Duodenal mucosa (tissue), 2 donors: ENCODE results near the gene LYPD8.
"Not testable (repeated sequence)": the region's sequence is repeated elsewhere in the genome, so short reads cannot be mapped to it uniquely, and the experiment has no call there.

Experiments
- H3K27ac ChIP-seq: one replicate; pipeline ENCODE4 v1.7.0; 2013; ENCODE audit warnings: low read depth, low read length
- H3K27me3 ChIP-seq, 2 donors: one replicate each; pipeline ENCODE4 v1.7.0; 2013; ENCODE audit warnings: low read length in 2 of 2, control low read depth in 1 of 2; ENCODE audit not compliant: insufficient read depth in 2 of 2, control insufficient read depth in 1 of 2
- H3K36me3 ChIP-seq, 2 donors: one replicate each; pipeline ENCODE4 v1.7.0; 2013; ENCODE audit warnings: low read length in 2 of 2, control low read depth in 1 of 2; ENCODE audit not compliant: insufficient read depth in 2 of 2, control insufficient read depth in 1 of 2
- H3K4me1 ChIP-seq, 2 donors: one replicate each; pipeline ENCODE4 v1.7.0; 2013; ENCODE audit warnings: low read length in 2 of 2, control low read depth in 1 of 2; ENCODE audit not compliant: insufficient read depth in 2 of 2, control insufficient read depth in 1 of 2
- H3K4me3 ChIP-seq, 2 donors: one replicate each; pipeline ENCODE4 v1.7.0; 2013; ENCODE audit warnings: low read length in 2 of 2, low read depth in 1 of 2
- H3K9ac ChIP-seq, 2 donors: one replicate each; pipeline ENCODE4 v1.7.0; 2013; ENCODE audit warnings: low read length in 2 of 2, low read depth in 1 of 2
- H3K9me3 ChIP-seq, 2 donors: one replicate each; pipeline ENCODE4 v1.7.0; 2013; ENCODE audit warnings: low read length in 2 of 2, control low read depth in 1 of 2; ENCODE audit not compliant: control insufficient read depth in 1 of 2

The LYPD8 gene

GRCh38 chr1:248755517-248755916 lies at the start of gene LYPD8:
Gene LYPD8 (minus strand): TSS chr1:248755759. CDS start chr1:248751081, 4,678 bp downstream.
- H3K4me3 ChIP-seq = no peak within 1 kb of the TSS
- no peaks in the 10 kb centered on the region for H3K27me3 ChIP-seq
- no peaks in the 10 kb centered on the region for H3K36me3 ChIP-seq
- peaks cover 21 to 31% of the 10 kb centered on the region in 2 donors for H3K4me1 ChIP-seq
- no peaks in the 10 kb centered on the region for H3K9me3 ChIP-seq
- no peak within 1 kb of the TSS for H3K9ac ChIP-seq
- H3K27ac ChIP-seq = no peak within 1 kb of the TSS

GRCh38 chr1:248804771-248805681 lies 49.5 kb upstream of the LYPD8 start:
- Histone ChIP-seq H3K27ac (no peak overlapping the region), H3K9ac (no peak overlapping the region), H3K9me3 (no peaks in the 10 kb centered on the region), H3K4me3 (peak overlapping the region; percentile 34 to 35), H3K27me3 (no peaks in the 10 kb centered on the region), H3K36me3 (no peaks in the 10 kb centered on the region), H3K4me1 (peaks cover 35 to 37% of the 10 kb centered on the region in 2 donors)

- H3K36me3 ChIP-seq, H3K27ac ChIP-seq, H3K4me3 ChIP-seq, H3K9ac ChIP-seq, H3K9me3 ChIP-seq, H3K27me3 ChIP-seq: not testable (repeated sequence)
- H3K4me1 ChIP-seq = peaks cover 35 to 37% of the 10 kb centered on the region in 2 donors
These were observed 47.9 kb upstream of the LYPD8 start for GRCh38 chr1:248803501-248803900.

GRCh38 chr1:248802454-248802853 lies 46.9 kb upstream of the LYPD8 start:
- Histone ChIP-seq H3K27ac (no peak overlapping the region), H3K9me3 (no peaks in the 10 kb centered on the region), H3K27me3 (no peaks in the 10 kb centered on the region)

GRCh38 chr1:248800459-248800858 lies 44.9 kb upstream of the LYPD8 start:
- Histone ChIP-seq H3K9ac (no peak overlapping the region), H3K9me3 (no peaks in the 10 kb centered on the region), H3K4me3 (no peak overlapping the region), H3K27me3 (no peaks in the 10 kb centered on the region), H3K36me3 (no peaks in the 10 kb centered on the region), H3K27ac (no peak overlapping the region), H3K4me1 (peaks cover 20 to 21% of the 10 kb centered on the region in 2 donors)

More at GRCh38 chr1:248802454-248802853, 46.9 kb upstream of the LYPD8 start:
- Histone ChIP-seq H3K4me1 (peaks cover 35 to 37% of the 10 kb centered on the region in 2 donors), H3K9ac (no peak overlapping the region), H3K4me3 (no peak overlapping the region), H3K36me3 (no peaks in the 10 kb centered on the region)

- Histone ChIP-seq H3K4me3 (no peak overlapping the region), H3K9me3 (no peaks in the 10 kb centered on the region), H3K36me3 (no peaks in the 10 kb centered on the region), H3K9ac (no peak overlapping the region), H3K4me1 (peaks cover 6 to 8% of the 10 kb centered on the region in 2 donors), H3K27ac (no peak overlapping the region), H3K27me3 (no peaks in the 10 kb centered on the region)
These were observed 43.2 kb upstream of the LYPD8 start for GRCh38 chr1:248798791-248799190.

GRCh38 chr1:248794663-248795062 lies 39.1 kb upstream of the LYPD8 start:
- H3K9ac ChIP-seq, H3K27ac ChIP-seq, H3K36me3 ChIP-seq, H3K9me3 ChIP-seq, H3K4me1 ChIP-seq, H3K4me3 ChIP-seq, H3K27me3 ChIP-seq: not testable (repeated sequence)

- peaks cover 8 to 10% of the 10 kb centered on the region in 2 donors for H3K4me1 ChIP-seq
- no peak overlapping the region for H3K4me3 ChIP-seq
- no peaks in the 10 kb centered on the region for H3K36me3 ChIP-seq
- H3K27ac ChIP-seq = no peak overlapping the region
- no peaks in the 10 kb centered on the region for H3K27me3 ChIP-seq
- no peak overlapping the region for H3K9ac ChIP-seq
- H3K9me3 ChIP-seq = no peaks in the 10 kb centered on the region
These were observed 38.0 kb upstream of the LYPD8 start for GRCh38 chr1:248793592-248793991.

GRCh38 chr1:248792342-248792741 lies 36.8 kb upstream of the LYPD8 start:
- no peak overlapping the region for H3K9ac ChIP-seq
- H3K4me1 ChIP-seq = peaks cover 16 to 17% of the 10 kb centered on the region in 2 donors
- H3K9me3 ChIP-seq = no peaks in the 10 kb centered on the region
- no peak overlapping the region for H3K27ac ChIP-seq
- H3K36me3 ChIP-seq = no peaks in the 10 kb centered on the region
- H3K4me3 ChIP-seq = no peak overlapping the region
- no peaks in the 10 kb centered on the region for H3K27me3 ChIP-seq

- Histone ChIP-seq H3K4me1 (peaks cover 16 to 21% of the 10 kb centered on the region in 2 donors), H3K4me3 (no peak overlapping the region), H3K9me3 (no peaks in the 10 kb centered on the region), H3K27me3 (no peaks in the 10 kb centered on the region), H3K27ac (no peak overlapping the region), H3K36me3 (no peaks in the 10 kb centered on the region), H3K9ac (no peak overlapping the region)
These were observed 35.5 kb upstream of the LYPD8 start for GRCh38 chr1:248791010-248791409.
